BLaER1 (cell line): ENCODE results near the gene HOXA7.

Source experiments
- H3K27ac ChIP-seq: shearing (Covaris generic); formaldehyde crosslinking; 2 replicates; pipeline ENCODE4 v1.8.1; 2022
- H3K27me3 ChIP-seq: shearing (Covaris generic); formaldehyde crosslinking; 2 replicates; pipeline ENCODE4 v1.8.1; 2022
- H3K36me3 ChIP-seq: shearing (Covaris generic); formaldehyde crosslinking; 2 replicates; pipeline ENCODE4 v1.8.1; 2022
- H3K4me1 ChIP-seq: shearing (Covaris generic); formaldehyde crosslinking; 2 replicates; pipeline ENCODE4 v1.8.1; 2022
- H3K4me2 ChIP-seq: shearing (Covaris generic); formaldehyde crosslinking; 2 replicates; pipeline ENCODE4 v1.8.1; 2022
- H3K4me3 ChIP-seq: shearing (Covaris generic); formaldehyde crosslinking; 2 replicates; pipeline ENCODE4 v1.8.1; 2022
- H3K9ac ChIP-seq: shearing (Covaris generic); formaldehyde crosslinking; 2 replicates; pipeline ENCODE4 v1.8.1; 2022
- H3K9me3 ChIP-seq: shearing (Covaris generic); formaldehyde crosslinking; 2 replicates; pipeline ENCODE4 v1.8.1; 2022
- H4K20me1 ChIP-seq: shearing (Covaris generic); formaldehyde crosslinking; 2 replicates; pipeline ENCODE4 v1.8.1; 2022
- Cebpa-rat ChIP-seq: shearing (Covaris generic); IDR thresholded peaks from 2 replicates; pipeline ENCODE4 v1.8.1; 2022

Gene HOXA7

GRCh38 chr7:27182285-27182841 is 25.9 kb upstream of the HOXA7 start:
- Histone ChIP-seq H3K9ac (no peak overlapping the region), H3K4me2 (no peak overlapping the region)

DNA sequence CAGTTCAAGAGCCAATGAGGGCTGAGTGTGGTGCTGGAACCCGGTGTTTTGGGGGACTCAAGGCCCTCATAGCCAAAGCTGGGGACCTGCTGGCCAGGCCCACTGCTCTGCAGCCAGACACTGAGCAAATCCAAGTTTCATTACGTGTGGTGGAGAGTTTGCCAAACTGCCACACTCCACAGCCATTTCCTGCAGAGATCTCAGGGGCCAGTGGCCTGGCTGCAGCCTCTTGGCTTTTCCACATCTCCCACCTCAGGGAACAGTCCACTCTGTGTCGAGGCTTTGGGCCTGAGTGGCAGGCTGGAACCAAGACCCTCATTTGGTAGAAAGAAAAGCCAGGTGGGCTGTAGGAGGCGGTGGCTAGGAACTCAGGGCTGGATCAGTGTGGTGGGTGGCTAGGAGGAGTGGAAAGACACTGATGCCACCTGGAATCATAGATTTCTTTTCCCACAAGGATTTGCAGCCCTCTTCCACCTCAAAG is 25.4 kb upstream of the HOXA7 start:
- Histone ChIP-seq H3K36me3 (no peaks in the 10 kb centered on the region), H3K4me1 (no peaks in the 10 kb centered on the region), H3K9ac (no peak overlapping the region), H3K9me3 (peaks cover 13% of the 10 kb centered on the region; the same call in 1 of the 2 replicates), H3K4me2 (no peak overlapping the region), H3K27me3 (peaks cover 100% of the 10 kb centered on the region), H4K20me1 (peaks cover 91% of the 10 kb centered on the region), H3K4me3 (no peak overlapping the region), H3K27ac (no peak overlapping the region)
- TF ChIP-seq Cebpa-rat = no peak

More at GRCh38 chr7:27182285-27182841, 25.9 kb upstream of the HOXA7 start:
- Histone ChIP-seq H4K20me1 (peaks cover 91% of the 10 kb centered on the region), H3K9me3 (peaks cover 13% of the 10 kb centered on the region; the same call in 1 of the 2 replicates), H3K27ac (no peak overlapping the region), H3K4me3 (no peak overlapping the region), H3K4me1 (no peaks in the 10 kb centered on the region), H3K27me3 (peaks cover 100% of the 10 kb centered on the region), H3K36me3 (no peaks in the 10 kb centered on the region)
- TF ChIP-seq Cebpa-rat = no peak

DNA sequence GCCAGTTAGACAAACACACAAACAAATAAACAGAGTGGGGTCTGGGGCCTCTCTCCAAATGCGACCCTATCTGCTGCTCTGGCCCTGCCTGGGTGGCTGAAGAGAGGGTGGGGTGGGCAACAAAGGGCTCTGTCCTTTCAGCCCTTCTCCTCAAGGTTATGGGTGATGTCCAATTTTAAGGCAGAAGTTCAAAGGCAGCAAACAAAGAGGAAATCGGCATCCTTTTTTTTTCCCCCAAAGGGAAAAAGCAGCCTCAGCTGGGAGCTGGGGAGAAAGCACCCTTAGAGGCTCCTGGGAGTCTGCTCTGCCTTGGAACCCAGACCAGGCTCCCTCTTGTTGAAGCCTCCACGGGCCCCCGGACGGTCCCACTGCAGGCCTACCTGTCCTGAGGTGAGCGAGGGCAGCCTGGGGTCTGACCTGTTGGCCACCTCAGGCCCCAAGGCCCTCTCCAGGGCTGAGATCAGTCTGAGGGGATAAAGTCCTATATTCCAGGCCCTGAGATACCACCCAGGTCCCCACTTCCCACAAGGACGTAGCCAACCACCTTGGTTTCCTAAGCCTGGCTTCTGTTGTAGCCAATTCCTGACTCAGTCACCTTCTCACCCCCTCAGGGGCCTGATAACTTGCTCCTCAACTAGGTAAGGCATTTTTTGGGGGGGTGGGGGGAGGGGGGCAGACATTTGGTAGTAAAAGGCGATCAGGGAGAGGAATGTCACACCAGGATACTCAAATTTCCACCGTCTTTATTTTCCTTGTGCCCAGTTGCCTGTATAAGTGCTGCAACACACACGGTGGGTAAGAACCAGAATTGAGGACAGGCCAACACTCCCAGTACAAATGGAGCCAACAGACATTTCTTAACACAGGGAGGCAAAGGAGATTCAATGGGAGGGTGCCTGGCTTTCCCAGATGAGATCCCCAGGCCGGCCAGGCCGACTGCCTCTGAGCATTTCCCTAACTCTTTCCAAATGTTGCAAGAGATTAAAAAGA is 24.3 kb upstream of the HOXA7 start:
- Histone ChIP-seq H3K9me3 (peaks cover 13% of the 10 kb centered on the region; the same call in 1 of the 2 replicates), H3K27ac (no peak overlapping the region), H3K4me1 (no peaks in the 10 kb centered on the region), H3K4me2 (no peak overlapping the region), H3K4me3 (no peak overlapping the region), H3K9ac (no peak overlapping the region), H3K27me3 (peaks cover 100% of the 10 kb centered on the region), H4K20me1 (peaks cover 91% of the 10 kb centered on the region), H3K36me3 (no peaks in the 10 kb centered on the region)
- TF ChIP-seq Cebpa-rat = no peak

DNA sequence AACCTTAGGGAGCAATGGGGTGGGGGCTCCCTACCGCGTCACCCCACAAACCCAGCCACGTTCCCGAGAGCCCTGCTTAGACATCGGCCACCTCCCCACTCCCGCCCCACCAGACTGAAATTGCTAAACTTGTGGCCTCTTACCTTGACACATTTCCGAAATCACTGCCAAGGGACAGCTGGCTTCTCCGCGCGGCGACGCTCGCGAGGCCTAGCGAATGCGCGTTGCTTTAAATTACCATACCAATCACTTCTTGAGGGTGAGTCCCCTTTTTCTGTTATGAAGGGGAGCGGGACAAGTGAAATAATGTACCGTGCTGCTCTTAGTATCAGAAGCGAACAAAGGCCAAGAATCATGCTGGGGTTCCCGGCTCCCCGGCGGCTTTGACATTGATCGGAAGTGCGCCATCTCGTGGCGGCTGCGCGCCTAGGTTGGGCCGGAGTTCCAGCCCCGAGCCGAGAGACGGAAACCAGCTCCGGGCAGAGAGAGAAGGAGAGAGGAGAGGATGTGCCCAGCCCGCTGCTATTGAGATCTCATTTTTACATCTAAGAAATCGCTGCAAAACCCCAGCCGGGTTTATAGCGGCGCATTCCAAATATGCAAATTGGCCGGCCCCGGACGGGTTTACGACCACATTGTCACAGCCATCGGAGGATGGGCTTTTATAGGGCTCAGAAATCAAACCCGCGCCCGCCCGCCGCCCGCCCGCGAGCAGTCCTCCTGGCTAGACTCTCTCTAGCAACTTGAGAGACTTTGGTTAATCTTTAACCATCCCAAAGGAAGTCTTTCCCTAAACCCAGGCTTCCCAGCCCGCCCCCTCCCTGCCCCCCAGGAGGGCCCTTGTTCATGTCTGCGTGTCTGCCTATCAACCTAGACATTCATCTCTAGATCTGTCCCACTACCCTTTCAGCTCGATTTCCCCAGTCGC is 23.3 kb upstream of the HOXA7 start:
- Histone ChIP-seq H3K27me3 (peaks cover 100% of the 10 kb centered on the region), H3K4me3 (no peak overlapping the region)
- TF ChIP-seq Cebpa-rat = no peak

DNA sequence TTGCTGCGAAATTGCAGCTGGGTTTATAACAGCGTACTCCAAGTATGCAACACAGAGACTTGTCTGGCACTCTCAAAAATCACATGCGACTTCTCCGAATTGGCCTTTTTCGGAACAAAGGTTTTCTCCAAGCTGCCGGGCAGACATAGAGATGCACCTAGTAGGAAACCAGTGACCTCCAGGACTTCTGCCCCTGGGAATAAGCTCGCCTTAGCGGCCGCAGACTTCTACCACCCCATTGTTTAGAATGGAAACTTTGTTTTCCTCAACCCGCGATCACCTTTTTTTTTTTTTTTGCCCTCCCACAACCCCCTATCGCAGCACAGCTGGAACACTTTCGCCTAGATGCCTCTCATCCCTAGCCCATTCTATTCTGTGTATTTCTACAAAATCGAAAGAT is 22.6 kb upstream of the HOXA7 start:
- H4K20me1 ChIP-seq = peaks cover 91% of the 10 kb centered on the region
- H3K9ac ChIP-seq = no peak overlapping the region
- no peaks in the 10 kb centered on the region for H3K4me1 ChIP-seq
- H3K36me3 ChIP-seq = no peaks in the 10 kb centered on the region
- H3K4me3 ChIP-seq = no peak overlapping the region
- no peak for TF ChIP-seq Cebpa-rat
- H3K4me2 ChIP-seq = no peak overlapping the region
- H3K9me3 ChIP-seq = peaks cover 23% of the 10 kb centered on the region
- H3K27me3 ChIP-seq = peaks cover 100% of the 10 kb centered on the region
- no peak overlapping the region for H3K27ac ChIP-seq

More for the DNA sequence above, 23.3 kb upstream of the HOXA7 start:
- H3K9ac ChIP-seq = no peak overlapping the region
- no peak overlapping the region for H3K27ac ChIP-seq
- H3K4me2 ChIP-seq = no peak overlapping the region
- peaks cover 91% of the 10 kb centered on the region for H4K20me1 ChIP-seq
- no peaks in the 10 kb centered on the region for H3K36me3 ChIP-seq
- peaks cover 15% of the 10 kb centered on the region; the same call in 1 of the 2 replicates for H3K9me3 ChIP-seq
- no peaks in the 10 kb centered on the region for H3K4me1 ChIP-seq

- Histone ChIP-seq H3K4me2 (no peak overlapping the region), H3K4me1 (no peaks in the 10 kb centered on the region), H3K4me3 (no peak overlapping the region), H3K9me3 (peaks cover 29% of the 10 kb centered on the region), H3K36me3 (no peaks in the 10 kb centered on the region), H3K27me3 (peaks cover 100% of the 10 kb centered on the region), H4K20me1 (peaks cover 91% of the 10 kb centered on the region), H3K27ac (no peak overlapping the region), H3K9ac (no peak overlapping the region)
- no peak for TF ChIP-seq Cebpa-rat
Measured at GRCh38 chr7:27178366-27178765, 21.9 kb upstream of the HOXA7 start.

DNA sequence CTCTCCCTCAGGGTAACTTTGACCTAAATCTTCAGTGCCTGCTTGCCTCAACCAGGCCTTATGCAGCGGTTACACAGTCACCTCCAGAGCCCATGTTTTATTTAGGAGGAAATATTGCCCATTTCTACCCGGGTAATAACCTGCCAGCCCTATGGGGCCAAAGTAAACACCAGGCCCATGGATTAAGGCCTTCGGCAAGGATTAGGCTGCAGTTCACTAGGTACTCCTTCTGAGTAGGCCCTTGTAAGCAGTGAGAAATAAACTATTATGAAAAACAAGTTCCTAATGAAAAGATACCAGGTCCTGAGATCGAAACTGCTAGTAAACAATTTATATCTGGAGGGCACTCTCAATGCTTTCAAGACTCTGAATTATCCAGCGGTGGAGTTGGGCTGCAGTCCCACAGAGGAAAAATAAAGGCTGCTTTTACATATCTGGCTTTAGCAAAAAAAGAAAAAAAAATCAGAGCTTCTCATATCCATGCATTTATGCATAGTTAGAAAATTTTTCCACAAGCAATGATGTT is 21.4 kb upstream of the HOXA7 start:
- peaks cover 34% of the 10 kb centered on the region for H3K9me3 ChIP-seq
- no peaks in the 10 kb centered on the region for H3K36me3 ChIP-seq
- no peaks in the 10 kb centered on the region for H3K4me1 ChIP-seq
- H4K20me1 ChIP-seq = peaks cover 91% of the 10 kb centered on the region
- H3K9ac ChIP-seq = no peak overlapping the region
- H3K4me2 ChIP-seq = no peak overlapping the region
- no peak overlapping the region for H3K27ac ChIP-seq
- H3K27me3 ChIP-seq = peaks cover 100% of the 10 kb centered on the region
- no peak for TF ChIP-seq Cebpa-rat
- no peak overlapping the region for H3K4me3 ChIP-seq

- no peaks in the 10 kb centered on the region for H3K36me3 ChIP-seq
- TF ChIP-seq Cebpa-rat = no peak
- no peaks in the 10 kb centered on the region for H3K4me1 ChIP-seq
- H3K27me3 ChIP-seq = peaks cover 100% of the 10 kb centered on the region
- H3K27ac ChIP-seq = no peak overlapping the region
- peaks cover 91% of the 10 kb centered on the region for H4K20me1 ChIP-seq
- peaks cover 41% of the 10 kb centered on the region for H3K9me3 ChIP-seq
- no peak overlapping the region for H3K4me3 ChIP-seq
- no peak overlapping the region for H3K4me2 ChIP-seq
- H3K9ac ChIP-seq = no peak overlapping the region
Measured at GRCh38 chr7:27176962-27177794, 20.7 kb upstream of the HOXA7 start.
